Activated CD4-positive, alpha-beta T cell treated with anti-CD3 and anti-CD28 coated beads, Interleukin-2, amount 10 ng/mL, durations not matched to agents 7 days and 5 days (primary cell): ENCODE data around the gene RHCG. TPM values are rescaled to one million over a fixed set of nuclear protein-coding genes. Genes with fewer than 3 reads are reported as not detected.

ENCODE experiments used
- CTCF ChIA-PET: fragments of 350-600 bp; sonication (Branson Sonifier 250); formaldehyde crosslinking; loops from one replicate; lab custom pipeline; 2021; ENCODE audit warnings: antibody characterized with exemption; lab: Charles Lee
- POLR2A ChIA-PET: fragments of 350-600 bp; sonication (Branson Sonifier 250); formaldehyde crosslinking; loops from one replicate; lab custom pipeline; 2021; ENCODE audit warnings: antibody characterized with exemption; lab: Charles Lee
- DNase-seq: peaks from one replicate; pipeline ENCODE4 v3.0.0-alpha.2; 2020
- H3K27ac Mint-ChIP-seq: one replicate; pipeline ENCODE4 v1.8.0; 2021; ENCODE audit warnings: mild to moderate bottlenecking, moderate library complexity, mixed read lengths
- H3K27me3 Mint-ChIP-seq: one replicate; pipeline ENCODE4 v1.8.0; 2021; ENCODE audit warnings: mixed read lengths
- H3K36me3 Mint-ChIP-seq: one replicate; pipeline ENCODE4 v1.8.0; 2021; ENCODE audit warnings: low read depth, mixed read lengths
- H3K4me1 Mint-ChIP-seq: one replicate; pipeline ENCODE4 v1.8.0; 2021; ENCODE audit warnings: mixed read lengths
- H3K4me3 Mint-ChIP-seq: one replicate; pipeline ENCODE4 v1.8.0; 2021; ENCODE audit warnings: mild to moderate bottlenecking, moderate library complexity, mixed read lengths
- H3K9me3 Mint-ChIP-seq: one replicate; pipeline ENCODE4 v1.8.0; 2021; ENCODE audit warnings: mixed read lengths
- total RNA-seq, 2 experiments: library from RNA; stranded (reverse); gene quantifications; one replicate each; pipeline ENCODE4 v1.2.3, GENCODE V29; 2021

RHCG gene
- total RNA-seq, 2 experiments from 2014 or later = not detected

DNA sequence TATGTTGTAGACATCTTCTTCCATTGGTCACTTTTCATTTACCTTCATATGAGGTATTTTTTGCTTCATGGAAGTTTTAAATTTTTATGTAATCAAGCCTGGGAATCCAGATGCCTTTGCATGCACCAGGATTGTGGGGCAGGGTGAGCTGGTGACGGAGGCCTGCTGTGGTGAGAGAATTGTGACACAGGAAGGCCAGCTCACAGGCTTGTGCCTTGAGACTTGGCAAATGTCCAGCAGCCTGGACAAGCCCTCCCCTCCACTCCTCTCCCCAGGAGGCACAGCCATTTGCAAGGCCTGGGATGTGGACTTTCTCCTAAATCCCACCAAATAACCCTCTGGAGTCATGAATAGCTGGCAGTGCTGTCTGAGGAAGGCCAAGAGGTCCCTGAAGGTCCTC lies 67.4 kb downstream of the RHCG start:
- DNase-seq = no peak
- peaks cover 6% of the 10 kb centered on the region for H3K4me1 Mint-ChIP-seq
- H3K4me3 Mint-ChIP-seq = no peak overlapping the region
- ChIA-PET CTCF (interaction anchor here (1.0 to 9.5 kb wide), 3 partner anchors 10 to 70 kb away, joined by 3 to 71 read pairs (median 5); no protein-coding TSS in a partner anchor), POLR2A (no interaction called here)
- no peaks in the 10 kb centered on the region for H3K9me3 Mint-ChIP-seq
- no peak overlapping the region for H3K27ac Mint-ChIP-seq
- peaks cover 27% of the 10 kb centered on the region for H3K27me3 Mint-ChIP-seq
- no peaks in the 10 kb centered on the region for H3K36me3 Mint-ChIP-seq

DNA sequence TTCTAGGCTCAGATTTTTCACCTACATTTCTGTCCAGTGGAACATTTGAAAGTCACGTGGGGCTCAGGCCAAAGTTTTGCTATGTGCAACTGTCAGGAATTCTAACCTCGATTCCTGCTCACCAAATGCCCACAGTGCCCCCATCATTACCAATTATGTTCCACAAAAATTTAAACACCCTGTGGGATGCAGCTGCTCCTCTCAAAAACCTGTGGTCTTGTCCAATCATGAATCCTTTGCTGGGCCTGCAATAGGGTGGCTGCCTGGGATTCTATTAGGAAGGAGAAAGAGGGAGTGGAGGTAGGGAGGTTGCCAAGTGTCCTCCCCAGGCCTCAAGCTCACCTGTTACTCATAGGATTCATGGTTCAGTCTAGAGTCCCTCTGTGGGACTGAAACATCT lies 68.1 kb downstream of the RHCG start:
- H3K4me3 Mint-ChIP-seq = no peak overlapping the region
- H3K9me3 Mint-ChIP-seq = no peaks in the 10 kb centered on the region
- H3K27ac Mint-ChIP-seq = no peak overlapping the region
- H3K27me3 Mint-ChIP-seq = peaks cover 30% of the 10 kb centered on the region
- POLR2A ChIA-PET = no interaction called here
- H3K36me3 Mint-ChIP-seq = no peaks in the 10 kb centered on the region
- CTCF ChIA-PET = interaction anchor here (1.3 to 9.5 kb wide), 2 partner anchors 9 to 69 kb away, joined by 5 to 71 read pairs; no protein-coding TSS in a partner anchor
- H3K4me1 Mint-ChIP-seq = peaks cover 6% of the 10 kb centered on the region
- no peak for DNase-seq

DNA sequence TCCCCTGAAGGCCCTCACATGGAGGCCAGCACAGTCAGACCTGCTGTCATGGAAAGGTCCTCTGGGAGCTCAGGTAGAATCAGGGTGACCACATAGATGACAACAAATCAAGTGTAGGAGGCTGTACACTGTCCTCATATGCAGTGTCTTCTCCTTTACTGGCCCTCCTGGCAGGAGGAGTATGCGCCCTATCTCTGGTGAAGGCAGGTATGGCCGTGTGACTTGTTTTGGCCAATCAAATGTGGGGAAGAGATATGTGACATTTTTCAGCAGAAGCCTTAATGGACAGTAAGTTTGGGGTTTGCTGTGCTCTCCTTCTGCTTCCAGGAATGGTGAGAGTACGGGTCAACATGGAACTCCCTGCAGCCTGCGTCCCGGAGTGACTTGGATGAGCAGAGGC lies 69.9 kb downstream of the RHCG start:
- H3K27me3 Mint-ChIP-seq = peaks cover 34% of the 10 kb centered on the region
- POLR2A ChIA-PET = no interaction called here
- CTCF ChIA-PET = interaction anchor here (1.2 to 9.5 kb wide), 2 partner anchors 9 to 68 kb away, joined by 3 to 71 read pairs; no protein-coding TSS in a partner anchor
- no peak for DNase-seq
- no peaks in the 10 kb centered on the region for H3K9me3 Mint-ChIP-seq
- H3K36me3 Mint-ChIP-seq = no peaks in the 10 kb centered on the region
- H3K27ac Mint-ChIP-seq = no peak overlapping the region
- H3K4me3 Mint-ChIP-seq = no peak overlapping the region
- peaks cover 6% of the 10 kb centered on the region for H3K4me1 Mint-ChIP-seq

DNA sequence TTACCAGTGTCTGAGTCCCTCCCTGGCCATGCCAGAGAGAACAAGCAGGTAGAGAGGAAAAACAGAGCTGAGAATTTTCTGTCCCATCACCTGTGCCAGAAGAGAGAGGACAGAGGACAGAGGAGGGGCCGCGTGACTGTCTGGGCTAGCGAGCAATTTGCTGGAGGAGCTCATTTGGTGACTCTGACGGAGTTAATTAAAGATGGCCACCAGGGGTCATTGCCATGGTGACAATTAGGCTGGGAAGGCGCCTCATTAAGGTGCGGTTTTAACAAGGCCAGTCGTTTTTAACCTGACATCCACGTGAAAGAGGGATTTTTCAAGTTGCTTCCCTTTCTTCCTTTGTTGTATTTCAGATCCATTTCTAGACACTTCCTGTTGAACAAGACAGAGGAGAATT lies 72.4 kb downstream of the RHCG start:
- Mint-ChIP-seq H3K27ac (no peak overlapping the region), H3K36me3 (no peaks in the 10 kb centered on the region), H3K27me3 (peaks cover 43% of the 10 kb centered on the region), H3K4me3 (no peak overlapping the region), H3K4me1 (no peaks in the 10 kb centered on the region), H3K9me3 (no peaks in the 10 kb centered on the region)
- ChIA-PET POLR2A (no interaction called here), CTCF (interaction anchor here (9.5 kb wide), 1 partner anchor 65 kb away, joined by 71 read pairs; no protein-coding TSS in a partner anchor)
- DNase-seq = no peak

Other genes starting within 250 kb of the RHCG start
- gene POLG, start 161.8 kb downstream of the RHCG start, total RNA-seq = 100 to 1,000 TPM in 1 of 2 experiments, 10 to 100 TPM in 1; 85.6 to 105 TPM
- gene TICRR, start 78.9 kb upstream of the RHCG start, total RNA-seq = 10 to 100 TPM; 28.8 to 29.8 TPM
- gene KIF7, start 158.9 kb upstream of the RHCG start, total RNA-seq = under 1 TPM; 0.65 to 0.67 TPM
- under 1 TPM in 1 of 2 experiments, not detected in 1; 0.07 TPM for gene PLIN1, start 182.8 kb upstream of the RHCG start, total RNA-seq
- gene PEX11A, start 194.2 kb upstream of the RHCG start, total RNA-seq = 1 to 10 TPM; 1.7 to 2.8 TPM
- not detected for gene WDR93, start 194.2 kb upstream of the RHCG start, total RNA-seq